Fibroblast of mammary gland (primary cell): Measurements from ENCODE around the gene HOXA1.

Experiments
- DNase-seq: peaks from one replicate; pipeline ENCODE4 v3.0.0-alpha.2; 2010; ENCODE audit warnings: low read depth
- H3K4me3 ChIP-seq: 2 replicates; pipeline ENCODE4 v1.5.1; 2011; ENCODE audit warnings: low read depth, mild to moderate bottlenecking, low read length, moderate library complexity; ENCODE audit not compliant: control insufficient read depth
- CTCF ChIP-seq: conservative IDR thresholded peaks from 2 replicates; pipeline ENCODE4 v1.5.1; 2011; ENCODE audit warnings: low read depth, low read length, inconsistent platforms; ENCODE audit not compliant: control insufficient read depth, insufficient read depth

Gene HOXA1

GRCh38 chr7:27126596-27127327 is 31.0 kb upstream of the HOXA1 start:
- H3K4me3 ChIP-seq, result no peak overlapping the region
- no peak for TF ChIP-seq CTCF
- no peak for DNase-seq

- TF ChIP-seq CTCF, result no peak
- no peak for DNase-seq
- no peak overlapping the region for H3K4me3 ChIP-seq
Measured at GRCh38 chr7:27125986-27126394, 30.2 kb upstream of the HOXA1 start.

- no peak for TF ChIP-seq CTCF
- H3K4me3 ChIP-seq, result no peak overlapping the region
Measured at GRCh38 chr7:27124902-27125689, 29.3 kb upstream of the HOXA1 start.

GRCh38 chr7:27124096-27124901 is 28.5 kb upstream of the HOXA1 start:
- DNase-seq, result peak; percentile 91
- TF ChIP-seq CTCF, result no peak
- no peak overlapping the region for H3K4me3 ChIP-seq

More at GRCh38 chr7:27124902-27125689, 29.3 kb upstream of the HOXA1 start:
- no peak for DNase-seq

- no peak overlapping the region for H3K4me3 ChIP-seq
- no peak for DNase-seq
- no peak for TF ChIP-seq CTCF
Measured at GRCh38 chr7:27123477-27124053, 27.8 kb upstream of the HOXA1 start.

GRCh38 chr7:27123007-27123476 is 27.2 kb upstream of the HOXA1 start:
- no peak for DNase-seq
- no peak overlapping the region for H3K4me3 ChIP-seq
- no peak for TF ChIP-seq CTCF
